Keratinocyte (primary cell): ENCODE data around the gene CYP4Z1. TPM values are rescaled to one million over a fixed set of nuclear protein-coding genes. Genes with fewer than 3 reads are reported as not detected.
"Not testable (repeated sequence)": the region's sequence is repeated elsewhere in the genome, so short reads cannot be mapped to it uniquely, and the experiment has no call there.

Experiments used
- DNase-seq: peaks from one replicate; pipeline ENCODE4 v3.0.0-alpha.2; 2011; ENCODE audit warnings: low read depth, missing footprints, low spot score
- FAIRE-seq: peaks from 2 replicates; lab custom pipeline; 2011; peaks lifted over from hg19 to GRCh38; lab: Jason Lieb, UNC
- H2AFZ ChIP-seq: 2 replicates; pipeline ENCODE4 v1.6.0; 2012; ENCODE audit warnings: low read length, control low read depth, inconsistent platforms; ENCODE audit not compliant: control insufficient read depth
- H3K27ac ChIP-seq: 2 replicates; pipeline ENCODE4 v1.5.1; 2011; ENCODE audit warnings: low read length; ENCODE audit not compliant: control insufficient read depth, insufficient read depth
- H3K27me3 ChIP-seq: 3 replicates; pipeline ENCODE4 v1.6.0; 2011; ENCODE audit warnings: low read length; ENCODE audit not compliant: control insufficient read depth, insufficient read depth; ENCODE audit errors: extremely low read depth
- H3K36me3 ChIP-seq, 2 experiments: 2 replicates in 1 of 2; 3 replicates in 1 of 2; pipeline ENCODE4 v1.5.1; 2011; ENCODE audit warnings: low read length in 2 of 2, mild to moderate bottlenecking in 1 of 2; ENCODE audit not compliant: control insufficient read depth in 2 of 2, insufficient read depth in 2 of 2; ENCODE audit errors: extremely low read depth in 1 of 2
- H3K4me1 ChIP-seq: 3 replicates; pipeline ENCODE4 v1.5.1; 2011; ENCODE audit warnings: low read length; ENCODE audit not compliant: control insufficient read depth, insufficient read depth; ENCODE audit errors: extremely low read depth
- H3K4me2 ChIP-seq: 3 replicates; pipeline ENCODE4 v1.6.0; 2011; ENCODE audit warnings: low read depth, low read length; ENCODE audit not compliant: control insufficient read depth, insufficient read depth; ENCODE audit errors: extremely low read depth
- H3K4me3 ChIP-seq, 3 experiments: fragments of 200-600 bp in 1 of 3; sonication (generic) in 1 of 3; 2 replicates in 2 of 3; 3 replicates in 1 of 3; pipeline ENCODE4 v1.5.1; 2011 to 2016; ENCODE audit warnings: low read length in 3 of 3, mild to moderate bottlenecking in 3 of 3, control low read depth in 2 of 3, inconsistent platforms in 1 of 3, low read depth in 1 of 3, mixed read lengths in 1 of 3, mixed run types in 1 of 3, moderate library complexity in 1 of 3; ENCODE audit not compliant: control insufficient read depth in 2 of 3, insufficient read depth in 2 of 3; ENCODE audit errors: extremely low read depth in 1 of 3
- H3K79me2 ChIP-seq: 2 replicates; pipeline ENCODE4 v1.6.0; 2012; ENCODE audit warnings: low read length; ENCODE audit not compliant: control insufficient read depth, insufficient read depth
- H3K9ac ChIP-seq: 3 replicates; pipeline ENCODE4 v1.6.0; 2011; ENCODE audit warnings: low read length; ENCODE audit not compliant: control insufficient read depth, insufficient read depth; ENCODE audit errors: extremely low read depth
- H3K9me1 ChIP-seq: 3 replicates; pipeline ENCODE4 v1.6.0; 2011; ENCODE audit warnings: low read length; ENCODE audit not compliant: control insufficient read depth, insufficient read depth; ENCODE audit errors: extremely low read depth
- H3K9me3 ChIP-seq: 2 replicates; pipeline ENCODE4 v1.5.1; 2012; ENCODE audit warnings: low read depth, low read length; ENCODE audit not compliant: control insufficient read depth
- H4K20me1 ChIP-seq: 3 replicates; pipeline ENCODE4 v1.6.0; 2011; ENCODE audit warnings: low read length; ENCODE audit not compliant: control insufficient read depth, insufficient read depth; ENCODE audit errors: extremely low read depth
- EZH2 ChIP-seq: IDR thresholded peaks from one replicate; pipeline ENCODE4 v1.6.1; 2012; ENCODE audit warnings: inconsistent platforms, mild to moderate bottlenecking, low read length, moderate library complexity
- dilution Hi-C: fragments of 300-500 bp; cut with MboI; formaldehyde crosslinking; loops from one replicate; pipeline ENCODE4 v1.7.0; 2020; ENCODE audit warnings: low sequenced_read_pairs; ENCODE audit not compliant: extremely low pct_ligation_motif_present
- polyA plus RNA-seq, 5 experiments: library from polyadenylated mRNA; depleted of rRNA in 3 of 5; stranded (reverse) in 3 of 5; stranded (forward) in 1 of 5; unstranded in 1 of 5; fragments of >200 nt; gene quantifications; 1 replicate in 1 of 5; 2 replicates in 3 of 5; 3 replicates in 1 of 5; pipeline versions ENCODE4 v1.2.1 to v1.2.3, GENCODE V29; 2011 to 2012; ENCODE audit warnings: missing spikeins in 2 of 5, low read depth in 1 of 5, low replicate concordance in 1 of 5
- TF ChIP-seq, protein P1 (sequence below), 3 experiments: IDR thresholded peaks in 1 of 3; conservative IDR thresholded peaks in 1 of 3; optimal IDR thresholded peaks in 1 of 3; 2 replicates in 2 of 3; 3 replicates in 1 of 3; pipeline versions ENCODE3 to v1.5.1; 2011; ENCODE audit warnings: low read length in 3 of 3, mild to moderate bottlenecking in 3 of 3, moderate library complexity in 2 of 3, control low read depth in 1 of 3, inconsistent platforms in 1 of 3; ENCODE audit not compliant: insufficient read depth in 2 of 3; ENCODE audit errors: extremely low read depth in 1 of 3

CYP4Z1 gene
- polyA plus RNA-seq, 1 donor (not counting 4 experiments of a cell fraction or from before 2014, with no cell fraction given): not detected

DNA sequence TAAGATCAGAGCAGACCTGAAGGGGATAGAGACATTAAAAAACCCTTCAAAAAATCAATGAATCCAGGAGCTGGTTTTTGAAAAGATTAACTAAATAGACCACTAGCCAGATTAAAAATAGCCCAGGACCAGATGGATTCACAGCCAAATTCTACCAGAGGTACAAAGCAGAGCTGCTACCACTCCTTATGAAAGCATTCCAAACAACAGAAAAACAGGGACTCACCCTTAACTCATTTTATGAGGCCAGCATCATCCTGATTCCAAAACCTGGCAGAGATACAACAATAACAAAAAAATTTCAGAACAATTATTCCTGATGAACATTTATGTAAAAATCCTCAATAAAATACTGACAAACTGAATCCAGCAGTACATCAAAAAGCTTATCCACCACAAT lies 89.4 kb downstream of the CYP4Z1 start:
- H3K27ac ChIP-seq, H3K9me3 ChIP-seq, H2AFZ ChIP-seq, H3K4me2 ChIP-seq, H3K36me3 ChIP-seq, DNase-seq, H3K4me1 ChIP-seq, H3K9ac ChIP-seq, FAIRE-seq, H4K20me1 ChIP-seq, H3K4me3 ChIP-seq, H3K9me1 ChIP-seq, dilution Hi-C loops, H3K79me2 ChIP-seq, H3K27me3 ChIP-seq: not testable (repeated sequence)

DNA sequence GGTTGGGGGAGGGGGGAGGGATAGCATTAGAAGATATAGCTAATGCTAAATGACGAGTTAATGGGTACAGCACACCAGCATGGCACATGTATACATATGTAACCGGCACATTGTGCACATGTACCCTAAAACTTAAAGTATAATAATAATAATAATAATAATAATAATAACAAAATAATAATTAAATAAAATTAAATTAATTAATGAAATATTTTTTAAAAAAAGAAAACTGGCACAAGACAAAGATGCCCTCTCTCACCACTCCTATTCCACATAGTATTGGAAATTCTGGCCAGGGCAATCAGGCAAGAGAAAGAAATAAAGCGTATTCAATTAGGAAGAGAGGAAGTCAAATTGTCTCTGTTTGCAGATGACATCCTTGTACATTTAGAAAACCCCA lies 90.9 kb downstream of the CYP4Z1 start:
- H3K36me3 ChIP-seq, H3K4me1 ChIP-seq, dilution Hi-C loops, H3K79me2 ChIP-seq, DNase-seq, H3K27ac ChIP-seq, H3K4me2 ChIP-seq, H2AFZ ChIP-seq, H3K9me1 ChIP-seq, H3K9me3 ChIP-seq, H3K9ac ChIP-seq, H4K20me1 ChIP-seq, H3K27me3 ChIP-seq, FAIRE-seq, H3K4me3 ChIP-seq: not testable (repeated sequence)

DNA sequence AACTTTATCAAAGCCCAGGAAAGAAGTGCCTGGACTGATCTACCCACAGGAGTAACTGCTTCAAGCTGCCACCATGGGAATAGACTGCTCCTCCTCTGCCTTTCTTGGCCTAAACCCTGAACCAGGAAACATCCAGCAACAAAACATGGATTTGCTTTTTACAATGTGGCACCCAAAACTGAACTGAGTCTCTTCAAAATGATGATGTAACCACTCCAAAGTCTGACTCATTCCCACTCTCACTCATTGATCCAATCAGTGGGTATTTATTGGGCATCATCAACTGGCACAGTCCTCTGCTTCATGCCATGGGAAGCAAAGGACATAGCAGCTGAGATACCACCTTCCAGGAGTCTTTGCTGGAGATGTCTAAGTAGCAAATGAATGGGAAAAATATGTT lies 93.7 kb downstream of the CYP4Z1 start:
- H4K20me1 ChIP-seq: no peaks in the 10 kb centered on the region
- H3K9me3 ChIP-seq: no peaks in the 10 kb centered on the region
- no peak overlapping the region for H3K4me2 ChIP-seq
- no peaks in the 10 kb centered on the region for H3K36me3 ChIP-seq
- H2AFZ ChIP-seq: no peak overlapping the region
- DNase-seq (no peak), FAIRE-seq (no peak)
- H3K4me1 ChIP-seq: no peaks in the 10 kb centered on the region
- no peak overlapping the region for H3K27ac ChIP-seq
- H3K9ac ChIP-seq: no peak overlapping the region
- no peak overlapping the region for H3K4me3 ChIP-seq
- TF ChIP-seq, protein P1, sequence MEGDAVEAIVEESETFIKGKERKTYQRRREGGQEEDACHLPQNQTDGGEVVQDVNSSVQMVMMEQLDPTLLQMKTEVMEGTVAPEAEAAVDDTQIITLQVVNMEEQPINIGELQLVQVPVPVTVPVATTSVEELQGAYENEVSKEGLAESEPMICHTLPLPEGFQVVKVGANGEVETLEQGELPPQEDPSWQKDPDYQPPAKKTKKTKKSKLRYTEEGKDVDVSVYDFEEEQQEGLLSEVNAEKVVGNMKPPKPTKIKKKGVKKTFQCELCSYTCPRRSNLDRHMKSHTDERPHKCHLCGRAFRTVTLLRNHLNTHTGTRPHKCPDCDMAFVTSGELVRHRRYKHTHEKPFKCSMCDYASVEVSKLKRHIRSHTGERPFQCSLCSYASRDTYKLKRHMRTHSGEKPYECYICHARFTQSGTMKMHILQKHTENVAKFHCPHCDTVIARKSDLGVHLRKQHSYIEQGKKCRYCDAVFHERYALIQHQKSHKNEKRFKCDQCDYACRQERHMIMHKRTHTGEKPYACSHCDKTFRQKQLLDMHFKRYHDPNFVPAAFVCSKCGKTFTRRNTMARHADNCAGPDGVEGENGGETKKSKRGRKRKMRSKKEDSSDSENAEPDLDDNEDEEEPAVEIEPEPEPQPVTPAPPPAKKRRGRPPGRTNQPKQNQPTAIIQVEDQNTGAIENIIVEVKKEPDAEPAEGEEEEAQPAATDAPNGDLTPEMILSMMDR (optimal IDR thresholded peaks at IDR 0.05 in 1 of 3, IDR thresholded peaks at IDR 0.05 in 1 of 3, conservative IDR thresholded peaks at IDR 0.05 in 1 of 3; ENCODE audit: extremely low read depth in 1 of 3, insufficient read depth in 2 of 3, low read length in 3 of 3): no peak
- no peak for TF ChIP-seq EZH2
- H3K79me2 ChIP-seq: no peaks in the 10 kb centered on the region
- no peaks in the 10 kb centered on the region for H3K27me3 ChIP-seq
- H3K9me1 ChIP-seq: no peaks in the 10 kb centered on the region
- dilution Hi-C loops: no loop called here
